B cell (primary cell): ENCODE data around the gene ANKRD13D. TPM values are rescaled to one million over a fixed set of nuclear protein-coding genes. Genes with fewer than 3 reads are reported as not detected.
A peak's percentile ranks its signal among the peaks of the same experiment; 100 is the strongest.

Source experiments
- ATAC-seq: fragments of 200-7000 bp; cut with Tn5 transposase; one replicate; pipeline ENCODE4 v1.10.0; 2021; ENCODE audit warnings: low read depth, mild to moderate bottlenecking, moderate number of reproducible peaks, moderate library complexity
- CTCF ChIA-PET: fragments of 350-600 bp; sonication (Branson Sonifier 250); formaldehyde crosslinking; loops from one replicate; lab custom pipeline; 2021; ENCODE audit warnings: antibody characterized with exemption, inconsistent platforms; lab: Charles Lee
- POLR2A ChIA-PET: fragments of 350-600 bp; sonication (Branson Sonifier 250); formaldehyde crosslinking; loops from one replicate; lab custom pipeline; 2021; ENCODE audit warnings: antibody characterized with exemption; lab: Charles Lee
- DNase-seq: peaks from one replicate; pipeline ENCODE4 v3.0.0; 2013
- H2AFZ ChIP-seq: 2 replicates; pipeline ENCODE4 v1.6.1; 2012; ENCODE audit warnings: mild to moderate bottlenecking, low read depth, low read length; ENCODE audit not compliant: insufficient read depth, poor library complexity, severe bottlenecking
- H3K27ac ChIP-seq, 2 donors: 1 replicate in 1 of 2; 2 replicates in 1 of 2; pipeline ENCODE4 v1.5.1; 2012 to 2013; ENCODE audit warnings: low read length in 2 of 2, mild to moderate bottlenecking in 2 of 2, moderate library complexity in 1 of 2
- H3K27me3 ChIP-seq, 4 experiments: fragments of 200-600 bp in 1 of 4; sonication (generic) in 1 of 4; replicated peaks in 1 of 4; 1 replicate in 2 of 4; 2 replicates in 2 of 4; pipeline versions ENCODE4 v1.6.1 to v1.7.0; 2013 to 2016; ENCODE audit warnings: low read length in 3 of 4, mild to moderate bottlenecking in 2 of 4, mixed read lengths in 1 of 4, moderate library complexity in 1 of 4; ENCODE audit not compliant: insufficient read depth in 4 of 4, control insufficient read depth in 3 of 4; ENCODE audit errors: control extremely low read depth in 1 of 4
- H3K36me3 ChIP-seq, 2 experiments: replicated peaks in 1 of 2; 1 replicate in 1 of 2; 2 replicates in 1 of 2; pipeline versions ENCODE4 v1.6.1 to v1.7.1; 2013; ENCODE audit warnings: low read length in 1 of 2; ENCODE audit not compliant: insufficient read depth in 2 of 2, control insufficient read depth in 1 of 2; ENCODE audit errors: control extremely low read depth in 1 of 2, extremely low read depth in 1 of 2
- H3K4me1 ChIP-seq, 2 donors: fragments of 200-600 bp in 1 of 2; sonication (generic) in 1 of 2; 1 replicate in 1 of 2; 2 replicates in 1 of 2; pipeline versions ENCODE4 v1.5.1 to v1.6.1; 2013 to 2017; ENCODE audit warnings: low read length in 2 of 2; ENCODE audit not compliant: control insufficient read depth in 2 of 2, insufficient read depth in 2 of 2
- H3K4me2 ChIP-seq: replicated peaks from 2 replicates; pipeline ENCODE3; 2012; ENCODE audit warnings: mild to moderate bottlenecking, low read depth, low read length; ENCODE audit not compliant: poor library complexity, severe bottlenecking
- H3K4me3 ChIP-seq, 5 experiments: fragments of 200-600 bp in 1 of 5; sonication (generic) in 1 of 5; 1 replicate in 3 of 5; 2 replicates in 2 of 5; pipeline versions ENCODE4 v1.5.1 to v1.7.0; 2011 to 2016; ENCODE audit warnings: low read length in 4 of 5, mild to moderate bottlenecking in 4 of 5, low read depth in 2 of 5, control low read depth in 1 of 5, moderate library complexity in 1 of 5; ENCODE audit not compliant: insufficient read depth in 1 of 5; ENCODE audit errors: control extremely low read depth in 1 of 5, extremely low read depth in 1 of 5
- H3K79me2 ChIP-seq: fragments of 200-600 bp; sonication (generic); one replicate; pipeline ENCODE4 v1.6.0; 2016; ENCODE audit warnings: low read length; ENCODE audit not compliant: control insufficient read depth, insufficient read depth
- H3K9ac ChIP-seq: fragments of 200-600 bp; sonication (generic); 2 replicates; pipeline ENCODE4 v1.6.1; 2017; ENCODE audit warnings: mild to moderate bottlenecking, low read length, moderate library complexity
- H3K9me3 ChIP-seq, 3 donors: one replicate each; pipeline versions ENCODE4 v1.6.1 to v1.7.1; 2013; ENCODE audit warnings: low read length in 2 of 3; ENCODE audit not compliant: control insufficient read depth in 2 of 3, insufficient read depth in 1 of 3; ENCODE audit errors: control extremely low read depth in 1 of 3
- H4K20me1 ChIP-seq: 2 replicates; pipeline ENCODE4 v1.6.0; 2012; ENCODE audit warnings: mild to moderate bottlenecking, low read length; ENCODE audit not compliant: insufficient read depth, control insufficient read depth, poor library complexity, severe bottlenecking
- H3K27ac Mint-ChIP-seq: one replicate; pipeline ENCODE4 v1.8.0; 2021; ENCODE audit warnings: mixed read lengths
- H3K27me3 Mint-ChIP-seq: one replicate; pipeline ENCODE4 v1.8.0; 2021; ENCODE audit warnings: mixed read lengths
- H3K4me1 Mint-ChIP-seq: one replicate; pipeline ENCODE4 v1.8.0; 2021; ENCODE audit warnings: mixed read lengths
- H3K4me3 Mint-ChIP-seq: one replicate; pipeline ENCODE4 v1.8.0; 2021; ENCODE audit warnings: mixed read lengths
- H3K9me3 Mint-ChIP-seq: one replicate; pipeline ENCODE4 v1.8.0; 2022; ENCODE audit warnings: mixed read lengths; ENCODE audit not compliant: insufficient read depth
- CTCF ChIP-seq: fragments of 200-600 bp; IDR thresholded peaks from one replicate; pipeline ENCODE4 v1.8.0; 2022; ENCODE audit warnings: antibody characterized with exemption, mild to moderate bottlenecking
- EZH2 ChIP-seq: IDR thresholded peaks from 2 replicates; pipeline ENCODE4 v1.6.1; 2012; ENCODE audit warnings: borderline replicate concordance, low read depth, mild to moderate bottlenecking, moderate library complexity, low read length; ENCODE audit not compliant: insufficient read depth, poor library complexity, severe bottlenecking
- WGBS: methylation state at CpG from one replicate; pipeline ENCODE4 v1.1.5; 2013; ENCODE audit warnings: missing lambda C conversion rate; ENCODE audit not compliant: insufficient coverage; 5-methylcytosine and 5-hydroxymethylcytosine counted together
- intact Hi-C: fragments of 100-400 bp; cut with micrococcal nuclease; formaldehyde crosslinking; loops from one replicate; pipeline ENCODE4 v1.10.0; 2022
- polyA plus RNA-seq: library from polyadenylated mRNA; depleted of rRNA; stranded (reverse); fragments of >200 nt; gene quantifications from 2 replicates; pipeline ENCODE4 v1.2.3, GENCODE V29; 2012
- total RNA-seq, 2 donors: library from RNA; stranded (reverse); fragments of 120-200 nt in 1 of 2; gene quantifications; 1 replicate in 1 of 2; 2 replicates in 1 of 2; pipeline versions ENCODE4 v1.2.3 to v1.2.4, GENCODE V29; 2013 to 2022

Gene ANKRD13D
- total and polyA plus RNA-seq, 2 donors (not counting 1 experiment from before 2014, with no cell fraction given): 189 to 252 TPM

- no peak overlapping the region for H2AFZ ChIP-seq
- no peak for DNase-seq
- 33% methylated on average over 13 of the region's 13 CpGs for WGBS
- intact Hi-C loops: loop anchor here (1.0 to 10.0 kb wide), 4 partner anchors 8 to 316 kb away; partner anchors contain the start of genes CDK2AP2, GSTP1 and PITPNM1
- TF ChIP-seq EZH2: no peak
- TF ChIP-seq CTCF: no peak
- no peaks in the 10 kb centered on the region for H3K27me3 Mint-ChIP-seq
- H3K9me3 ChIP-seq: no peaks in the 10 kb centered on the region
- peak overlapping the region; percentile 98 for H3K27ac Mint-ChIP-seq
- peaks cover 78% of the 10 kb centered on the region for H3K4me1 Mint-ChIP-seq
- peak overlapping the region; percentile 98 for H3K4me3 Mint-ChIP-seq
- peak overlapping the region; percentile 92 for H3K4me2 ChIP-seq
- ChIA-PET POLR2A (interaction anchor here (1.2 to 7.8 kb wide), 6 partner anchors 8 to 133 kb away, joined by 3 to 131 read pairs (median 32); partner anchors contain the start of genes ANKRD13D and PPP1CA), CTCF (interaction anchor here (1.0 to 8.9 kb wide), 4 partner anchors 8 to 135 kb away, joined by 3 to 229 read pairs (median 28); partner anchors contain the start of gene TBC1D10C)
- peak overlapping the region; percentile 73 to 82 for H3K27ac ChIP-seq
- peak overlapping the region; percentile 80 to 89 (median 87) for H3K4me3 ChIP-seq
- H3K4me1 ChIP-seq: peaks cover 70 to 72% of the 10 kb centered on the region in 2 donors
- peaks cover 70% of the 10 kb centered on the region for H4K20me1 ChIP-seq
- H3K27me3 ChIP-seq: no peaks in the 10 kb centered on the region
- H3K36me3 ChIP-seq: peaks cover 0 to 55% of the 10 kb centered on the region in 2 experiments
- H3K79me2 ChIP-seq: peaks cover 96% of the 10 kb centered on the region
- no peak for ATAC-seq
- H3K9me3 Mint-ChIP-seq: no peaks in the 10 kb centered on the region
- peak overlapping the region; percentile 95 for H3K9ac ChIP-seq
These were observed 20.2 kb upstream of the ANKRD13D start for GRCh38 chr11:67268962-67269268.
